WTC11 (cell line): ENCODE measurements around the gene RAB10.

Source experiments
- CREB1 ChIP-seq: sonication (generic); formaldehyde crosslinking; IDR thresholded peaks from 2 replicates; pipeline ENCODE4 v1.8.0; 2023; ENCODE audit warnings: mild to moderate bottlenecking, missing genetic modification reagents
- ESRRA ChIP-seq: sonication (generic); formaldehyde crosslinking; IDR thresholded peaks from 2 replicates; pipeline ENCODE4 v1.8.1; 2022; ENCODE audit warnings: mild to moderate bottlenecking, missing genetic modification reagents, borderline replicate concordance
- TCF7 ChIP-seq: sonication (generic); formaldehyde crosslinking; IDR thresholded peaks from 2 replicates; pipeline ENCODE4 v1.8.0; 2022; ENCODE audit warnings: mild to moderate bottlenecking, low read depth, missing genetic modification reagents, moderate library complexity
- ZBTB21 ChIP-seq: sonication (generic); formaldehyde crosslinking; IDR thresholded peaks from 2 replicates; pipeline ENCODE4 v1.8.1; 2023; ENCODE audit warnings: mild to moderate bottlenecking, missing genetic modification reagents, borderline replicate concordance
- ZNF121 ChIP-seq: sonication (generic); formaldehyde crosslinking; IDR thresholded peaks from 2 replicates; pipeline ENCODE4 v1.8.0; 2023; ENCODE audit warnings: missing genetic modification reagents
- TF ChIP-seq, protein P1 (sequence below): sonication (generic); formaldehyde crosslinking; IDR thresholded peaks from 2 replicates; pipeline ENCODE4 v1.8.1; 2023; ENCODE audit warnings: mild to moderate bottlenecking, missing genetic modification reagents, moderate library complexity
- TF ChIP-seq, protein P2 (sequence below): fragments of 200-600 bp; IDR thresholded peaks from 2 replicates; pipeline ENCODE4 v1.8.0; 2022; ENCODE audit warnings: antibody characterized with exemption
- TF ChIP-seq, protein P3 (sequence below): sonication (generic); formaldehyde crosslinking; IDR thresholded peaks from 2 replicates; pipeline ENCODE4 v1.8.0; 2022; ENCODE audit warnings: mild to moderate bottlenecking, missing genetic modification reagents

DNA sequence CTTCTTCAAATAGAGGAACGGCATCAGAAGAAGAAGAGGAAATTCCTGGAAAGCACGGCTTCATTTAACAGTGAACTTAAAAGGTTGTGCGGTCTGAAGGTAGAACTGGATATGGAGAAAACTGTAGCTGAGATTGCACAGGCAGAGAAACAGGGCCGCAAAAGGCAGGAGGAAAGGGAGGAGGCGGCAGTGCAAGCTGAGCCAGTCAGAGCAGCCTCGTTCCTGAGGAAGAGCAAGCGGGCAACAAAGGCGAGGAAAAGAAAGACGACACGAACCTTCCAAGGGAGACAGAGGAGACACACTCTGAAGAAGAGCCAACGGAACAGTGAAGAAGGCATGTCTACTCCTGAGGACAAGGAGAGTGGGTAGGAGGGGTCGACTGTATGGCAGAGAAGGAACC, 116.4 kb downstream of the RAB10 start:
- TF ChIP-seq ZNF121 (CRISPR knock-in tag) (no peak), ESRRA (no peak), ZBTB21 (CRISPR knock-in tag) (no peak), TCF7 (CRISPR knock-in tag) (no peak), CREB1 (CRISPR knock-in tag) (no peak)
- TF ChIP-seq, protein P1, sequence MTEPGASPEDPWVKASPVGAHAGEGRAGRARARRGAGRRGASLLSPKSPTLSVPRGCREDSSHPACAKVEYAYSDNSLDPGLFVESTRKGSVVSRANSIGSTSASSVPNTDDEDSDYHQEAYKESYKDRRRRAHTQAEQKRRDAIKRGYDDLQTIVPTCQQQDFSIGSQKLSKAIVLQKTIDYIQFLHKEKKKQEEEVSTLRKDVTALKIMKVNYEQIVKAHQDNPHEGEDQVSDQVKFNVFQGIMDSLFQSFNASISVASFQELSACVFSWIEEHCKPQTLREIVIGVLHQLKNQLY (CRISPR knock-in tag): no peak
- TF ChIP-seq, protein P2, sequence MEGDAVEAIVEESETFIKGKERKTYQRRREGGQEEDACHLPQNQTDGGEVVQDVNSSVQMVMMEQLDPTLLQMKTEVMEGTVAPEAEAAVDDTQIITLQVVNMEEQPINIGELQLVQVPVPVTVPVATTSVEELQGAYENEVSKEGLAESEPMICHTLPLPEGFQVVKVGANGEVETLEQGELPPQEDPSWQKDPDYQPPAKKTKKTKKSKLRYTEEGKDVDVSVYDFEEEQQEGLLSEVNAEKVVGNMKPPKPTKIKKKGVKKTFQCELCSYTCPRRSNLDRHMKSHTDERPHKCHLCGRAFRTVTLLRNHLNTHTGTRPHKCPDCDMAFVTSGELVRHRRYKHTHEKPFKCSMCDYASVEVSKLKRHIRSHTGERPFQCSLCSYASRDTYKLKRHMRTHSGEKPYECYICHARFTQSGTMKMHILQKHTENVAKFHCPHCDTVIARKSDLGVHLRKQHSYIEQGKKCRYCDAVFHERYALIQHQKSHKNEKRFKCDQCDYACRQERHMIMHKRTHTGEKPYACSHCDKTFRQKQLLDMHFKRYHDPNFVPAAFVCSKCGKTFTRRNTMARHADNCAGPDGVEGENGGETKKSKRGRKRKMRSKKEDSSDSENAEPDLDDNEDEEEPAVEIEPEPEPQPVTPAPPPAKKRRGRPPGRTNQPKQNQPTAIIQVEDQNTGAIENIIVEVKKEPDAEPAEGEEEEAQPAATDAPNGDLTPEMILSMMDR: no peak
- TF ChIP-seq, protein P3, sequence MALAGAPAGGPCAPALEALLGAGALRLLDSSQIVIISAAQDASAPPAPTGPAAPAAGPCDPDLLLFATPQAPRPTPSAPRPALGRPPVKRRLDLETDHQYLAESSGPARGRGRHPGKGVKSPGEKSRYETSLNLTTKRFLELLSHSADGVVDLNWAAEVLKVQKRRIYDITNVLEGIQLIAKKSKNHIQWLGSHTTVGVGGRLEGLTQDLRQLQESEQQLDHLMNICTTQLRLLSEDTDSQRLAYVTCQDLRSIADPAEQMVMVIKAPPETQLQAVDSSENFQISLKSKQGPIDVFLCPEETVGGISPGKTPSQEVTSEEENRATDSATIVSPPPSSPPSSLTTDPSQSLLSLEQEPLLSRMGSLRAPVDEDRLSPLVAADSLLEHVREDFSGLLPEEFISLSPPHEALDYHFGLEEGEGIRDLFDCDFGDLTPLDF (CRISPR knock-in tag): no peak
